GM23338 (cell line): Measurements from ENCODE around the gene USP6. TPM values are rescaled to one million over a fixed set of nuclear protein-coding genes. Genes with fewer than 3 reads are reported as not detected.

Experiments
- ATAC-seq: fragments of 200-7000 bp; cut with Tn5 transposase; 3 replicates; pipeline ENCODE4 v1.9.1; 2020
- DNase-seq: peaks from one replicate; pipeline ENCODE4 v3.0.0-alpha.2; 2015; ENCODE audit warnings: low spot score
- H2AFZ ChIP-seq: fragments of 200-600 bp; sonication (generic); 2 replicates; pipeline ENCODE4 v1.8.0; 2016; ENCODE audit warnings: antibody characterized with exemption, mild to moderate bottlenecking, moderate library complexity
- H3F3A ChIP-seq: fragments of 200-600 bp; sonication (generic); replicated peaks from 2 replicates; pipeline ENCODE4 v1.8.0; 2017; ENCODE audit warnings: antibody characterized with exemption, mixed run types, low read depth
- H3K27ac ChIP-seq: fragments of 200-600 bp; sonication (generic); 2 replicates; pipeline ENCODE4 v1.6.1; 2016; ENCODE audit warnings: low read depth
- H3K27me3 ChIP-seq: fragments of 200-600 bp; sonication (generic); 2 replicates; pipeline ENCODE4 v1.8.0; 2016; ENCODE audit warnings: mild to moderate bottlenecking, mixed run types, moderate library complexity; ENCODE audit not compliant: insufficient read depth
- H3K36me3 ChIP-seq: fragments of 200-600 bp; sonication (generic); 2 replicates; pipeline ENCODE4 v1.8.0; 2016; ENCODE audit warnings: mild to moderate bottlenecking; ENCODE audit not compliant: insufficient read depth
- H3K4me1 ChIP-seq: fragments of 200-600 bp; sonication (generic); 2 replicates; pipeline ENCODE4 v1.8.0; 2016; ENCODE audit warnings: mild to moderate bottlenecking, moderate library complexity; ENCODE audit not compliant: insufficient read depth
- H3K4me2 ChIP-seq: fragments of 200-600 bp; sonication (generic); 2 replicates; pipeline ENCODE4 v1.7.1; 2017; ENCODE audit warnings: mixed run types
- H3K4me3 ChIP-seq: fragments of 200-600 bp; sonication (generic); 2 replicates; pipeline ENCODE4 v1.6.1; 2016; ENCODE audit warnings: mixed run types
- H3K79me2 ChIP-seq: fragments of 200-600 bp; sonication (generic); replicated peaks from 2 replicates; pipeline ENCODE4 v1.8.0; 2017; ENCODE audit warnings: mild to moderate bottlenecking; ENCODE audit not compliant: insufficient read depth
- H3K9me2 ChIP-seq: fragments of 200-600 bp; sonication (generic); 2 replicates; pipeline ENCODE4 v1.8.0; 2017; ENCODE audit not compliant: insufficient read depth
- H4K20me1 ChIP-seq: fragments of 200-600 bp; sonication (generic); replicated peaks from 2 replicates; pipeline ENCODE4 v1.8.0; 2017; ENCODE audit warnings: mild to moderate bottlenecking; ENCODE audit not compliant: insufficient read depth
- H3K27ac Mint-ChIP-seq: 2 replicates; pipeline ENCODE4 v1.8.0; 2020; ENCODE audit warnings: inconsistent platforms, mild to moderate bottlenecking, moderate library complexity, mixed read lengths
- H3K27me3 Mint-ChIP-seq: 3 replicates; pipeline ENCODE4 v1.8.0; 2022; ENCODE audit warnings: low read depth, mild to moderate bottlenecking, moderate library complexity, mixed read lengths, inconsistent platforms; ENCODE audit not compliant: insufficient read depth, poor library complexity
- H3K36me3 Mint-ChIP-seq: 3 replicates; pipeline ENCODE4 v1.8.0; 2021; ENCODE audit warnings: low read depth, mild to moderate bottlenecking, inconsistent platforms, moderate library complexity, mixed read lengths
- H3K4me1 Mint-ChIP-seq: 3 replicates; pipeline ENCODE4 v1.8.0; 2020; ENCODE audit warnings: mild to moderate bottlenecking, inconsistent platforms, mixed read lengths
- H3K4me3 Mint-ChIP-seq: 3 replicates; pipeline ENCODE4 v1.8.0; 2021; ENCODE audit warnings: moderate library complexity, mild to moderate bottlenecking, inconsistent platforms, mixed read lengths
- H3K9me3 Mint-ChIP-seq: 3 replicates; pipeline ENCODE4 v1.8.0; 2020; ENCODE audit warnings: moderate library complexity, mild to moderate bottlenecking, inconsistent platforms, mixed read lengths
- CREB1 ChIP-seq: fragments of 250-450 bp; sonication (Bioruptor Pico); IDR thresholded peaks from 2 replicates; pipeline ENCODE4 v1.5.0; 2020; ENCODE audit warnings: low read depth, mild to moderate bottlenecking, moderate library complexity
- ETS1 ChIP-seq: IDR thresholded peaks from 2 replicates; pipeline ENCODE4 v1.6.1; 2016; ENCODE audit warnings: antibody characterized with exemption
- EZH2 ChIP-seq: fragments of 200-600 bp; sonication (generic); IDR thresholded peaks from one replicate; pipeline ENCODE4 v1.8.0; 2017; ENCODE audit warnings: antibody characterized with exemption, mild to moderate bottlenecking, low read depth; ENCODE audit not compliant: unreplicated experiment
- NANOG ChIP-seq: IDR thresholded peaks from 2 replicates; pipeline ENCODE4 v1.6.1; 2016; ENCODE audit warnings: antibody characterized with exemption, borderline replicate concordance
- REST ChIP-seq: IDR thresholded peaks from one replicate; pipeline ENCODE4 v1.6.1; 2018; ENCODE audit warnings: antibody characterized with exemption; ENCODE audit not compliant: unreplicated experiment
- STAT1 ChIP-seq: IDR thresholded peaks from one replicate; pipeline ENCODE4 v1.6.1; 2016; ENCODE audit warnings: antibody characterized with exemption; ENCODE audit not compliant: unreplicated experiment
- ZNF462 ChIP-seq: fragments of 250-450 bp; sonication (Bioruptor Pico); IDR thresholded peaks from 2 replicates; pipeline ENCODE4 v1.5.0; 2020; ENCODE audit warnings: mild to moderate bottlenecking, moderate library complexity
- polyA plus RNA-seq: library from polyadenylated mRNA; unstranded; fragments of >200 nt; fragmentation: Nextera tagmentation; extraction: Ambion mirVana; gene quantifications from 2 replicates; pipeline ENCODE4 v1.2.1, GENCODE V29; 2016
- total RNA-seq: library from RNA; depleted of rRNA; stranded (reverse); fragments of >200 nt; shearing (Covaris generic); gene quantifications from 2 replicates; pipeline ENCODE4 v1.2.3, GENCODE V29; 2014

The USP6 gene
- total and polyA plus RNA-seq, 2 experiments from 2014 or later, result 0.94 to 1.3 TPM

- Mint-ChIP-seq H3K9me3 (peaks cover 5% of the 10 kb centered on the region), H3K27me3 (peaks cover 3% of the 10 kb centered on the region), H3K27ac (no peak overlapping the region), H3K4me1 (no peaks in the 10 kb centered on the region; the same call in 2 of the 3 replicates), H3K4me3 (no peak overlapping the region), H3K36me3 (no peaks in the 10 kb centered on the region)
- no peak overlapping the region for H3K4me3 ChIP-seq
- H3K4me1 ChIP-seq, result no peaks in the 10 kb centered on the region
- no peaks in the 10 kb centered on the region for H4K20me1 ChIP-seq
- TF ChIP-seq REST, result no peak
- TF ChIP-seq ZNF462 (CRISPR knock-in tag), result no peak
- TF ChIP-seq CREB1 (CRISPR knock-in tag), result no peak
- no peak for TF ChIP-seq EZH2
- no peak for TF ChIP-seq STAT1
- TF ChIP-seq NANOG, result no peak
- TF ChIP-seq ETS1, result no peak
- H3K79me2 ChIP-seq, result no peaks in the 10 kb centered on the region
- no peak overlapping the region for H3K27ac ChIP-seq
- DNase-seq (no peak), ATAC-seq (no peak)
- H2AFZ ChIP-seq, result no peak overlapping the region
- no peaks in the 10 kb centered on the region for H3F3A ChIP-seq
- H3K36me3 ChIP-seq, result no peaks in the 10 kb centered on the region
- H3K9me2 ChIP-seq, result no peaks in the 10 kb centered on the region
- H3K27me3 ChIP-seq, result no peaks in the 10 kb centered on the region
- H3K4me2 ChIP-seq, result no peak overlapping the region
Observed at GRCh38 chr17:5201011-5201410, 85.2 kb downstream of the USP6 start.
